ENCODE measurements around the gene HTRA1.

The HTRA1 gene

DNA sequence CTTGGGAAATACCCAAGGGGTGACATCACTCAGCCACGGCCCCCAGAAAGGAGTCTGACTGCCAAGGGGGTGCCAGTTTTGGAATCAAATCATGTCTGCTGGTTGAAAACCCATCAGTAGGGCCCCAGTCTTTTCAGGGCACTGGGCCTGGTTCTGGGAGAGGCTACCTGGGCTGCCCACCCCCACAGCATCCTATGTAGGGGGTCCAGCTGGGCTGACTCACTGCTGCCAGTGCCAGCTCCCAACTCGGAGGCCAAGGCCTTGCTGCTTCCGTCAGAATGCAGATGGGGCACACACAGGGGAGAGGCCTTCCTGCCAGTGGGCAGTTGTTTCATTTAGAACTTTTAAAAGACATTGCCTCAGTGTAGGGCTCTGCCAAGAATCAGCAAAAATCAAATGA lies 59.7 kb downstream of the HTRA1 start:
- DNase-seq: no peak

DNA sequence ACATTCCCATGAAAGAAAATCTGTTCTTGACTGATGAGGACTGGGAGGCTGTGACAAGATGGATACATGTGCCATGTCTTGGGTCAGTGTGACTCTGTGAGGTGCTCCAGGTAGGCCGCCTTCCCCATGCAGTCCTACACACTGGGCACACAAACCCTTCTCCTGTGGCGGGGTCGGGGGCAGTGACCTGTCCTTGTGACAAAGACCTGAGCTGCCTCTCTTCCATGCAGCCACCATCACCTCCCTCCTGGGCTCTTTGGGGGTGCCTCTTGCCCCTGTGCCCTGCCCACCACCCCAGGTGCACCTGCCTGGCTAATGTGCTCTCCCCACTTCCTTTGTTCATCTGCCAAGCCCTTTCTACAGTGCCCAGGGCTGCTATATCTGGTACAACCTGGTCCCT lies 63.5 kb downstream of the HTRA1 start:
- DNase-seq: no peak

DNA sequence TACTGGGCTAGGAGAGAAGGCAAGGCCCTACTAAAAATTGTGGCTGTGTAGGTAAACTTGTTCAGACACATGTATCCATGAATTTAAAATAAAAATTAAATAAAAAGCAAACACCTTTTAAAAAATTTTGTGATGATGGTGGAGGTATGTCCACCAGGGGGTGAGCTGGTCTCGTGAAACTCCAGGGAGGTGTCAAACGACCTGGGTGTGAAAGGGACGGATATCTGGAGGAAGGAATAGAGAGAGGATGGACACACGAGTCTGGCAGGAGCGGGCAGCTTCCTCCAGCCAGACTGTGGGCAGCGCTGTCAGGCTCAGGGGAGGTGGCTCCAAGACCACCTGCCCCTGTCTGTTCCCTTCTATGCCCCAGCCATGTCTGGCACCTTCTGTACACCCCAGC lies 64.4 kb downstream of the HTRA1 start:
- DNase-seq: no peak

DNA sequence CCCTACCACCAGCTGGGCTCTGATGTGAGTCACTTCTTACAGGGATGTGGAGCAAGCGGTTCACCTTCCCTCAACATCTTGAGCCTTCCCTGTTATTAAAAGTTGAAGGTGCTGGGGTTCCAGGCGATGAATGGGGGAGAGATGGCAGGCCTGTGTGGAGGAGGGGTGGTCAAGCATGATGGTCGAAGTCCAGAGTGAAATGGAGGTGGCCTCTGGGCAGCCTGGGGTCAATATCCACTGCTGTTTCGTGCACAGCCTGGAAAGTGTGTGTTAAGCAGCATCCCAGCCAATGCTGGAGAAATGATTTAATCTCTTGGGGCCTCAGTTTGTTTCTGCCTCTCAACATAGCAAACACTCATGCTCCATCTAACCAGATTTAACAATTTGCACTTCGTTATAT lies 65.5 kb downstream of the HTRA1 start:
- DNase-seq: no peak

DNA sequence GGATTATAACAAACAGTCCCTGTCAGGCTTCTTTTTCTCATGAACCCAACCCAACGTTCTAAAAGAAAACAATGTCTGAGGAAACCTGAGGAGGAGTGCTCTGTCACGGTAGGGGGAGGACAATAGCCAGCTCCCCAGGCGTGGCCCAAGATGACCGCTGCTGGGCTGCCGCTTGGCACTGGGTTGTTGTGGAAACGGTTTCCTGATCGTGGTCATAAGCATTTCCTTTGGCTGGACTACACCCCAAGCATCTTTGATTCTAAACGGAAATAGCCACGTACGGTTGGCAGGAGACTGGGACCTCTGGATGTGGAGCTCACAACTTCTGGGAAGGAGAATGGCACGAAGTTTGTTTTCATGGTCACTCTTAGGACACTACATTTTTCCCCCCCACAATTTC lies 68.8 kb downstream of the HTRA1 start:
- DNase-seq: no peak

DNA sequence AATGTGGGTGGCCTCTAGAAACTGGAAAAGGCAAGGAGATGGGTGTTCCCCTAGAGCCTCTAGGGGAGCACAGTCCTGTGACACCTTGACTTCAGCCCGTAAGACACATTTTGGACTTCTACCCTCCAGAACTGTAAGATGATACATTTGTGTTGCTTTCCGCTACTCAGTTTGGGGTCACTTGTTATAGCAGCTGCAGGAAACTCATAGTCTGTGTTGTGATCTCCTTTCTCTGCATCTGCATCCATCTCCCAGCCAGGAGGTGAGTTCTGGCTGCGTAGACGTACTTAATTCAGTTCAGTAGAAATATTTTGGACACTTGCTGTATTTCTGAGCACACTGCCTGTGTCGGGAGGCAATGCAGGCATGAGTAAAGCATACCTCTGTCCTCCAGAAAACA lies 69.9 kb downstream of the HTRA1 start:
- no peak for DNase-seq

DNA sequence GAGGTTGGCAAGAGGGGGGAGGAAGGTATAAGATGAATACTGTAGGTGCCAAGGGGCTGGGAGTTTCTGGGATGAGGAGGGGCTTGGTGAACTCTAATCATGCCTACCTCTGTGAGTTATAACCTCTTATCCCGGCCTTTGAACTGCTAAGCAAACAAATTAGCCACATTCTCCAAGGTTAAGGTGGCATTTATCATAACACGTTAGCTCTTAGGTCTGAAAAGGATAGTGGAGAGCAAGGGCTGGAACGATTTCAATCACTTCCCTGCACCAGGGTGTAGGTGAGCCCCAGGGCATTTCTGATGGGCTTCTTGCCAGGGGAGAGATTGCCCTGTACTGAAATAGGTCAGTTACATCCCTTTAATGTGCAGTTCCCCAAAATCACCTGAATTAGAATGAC lies 70.6 kb downstream of the HTRA1 start:
- no peak for DNase-seq

DNA sequence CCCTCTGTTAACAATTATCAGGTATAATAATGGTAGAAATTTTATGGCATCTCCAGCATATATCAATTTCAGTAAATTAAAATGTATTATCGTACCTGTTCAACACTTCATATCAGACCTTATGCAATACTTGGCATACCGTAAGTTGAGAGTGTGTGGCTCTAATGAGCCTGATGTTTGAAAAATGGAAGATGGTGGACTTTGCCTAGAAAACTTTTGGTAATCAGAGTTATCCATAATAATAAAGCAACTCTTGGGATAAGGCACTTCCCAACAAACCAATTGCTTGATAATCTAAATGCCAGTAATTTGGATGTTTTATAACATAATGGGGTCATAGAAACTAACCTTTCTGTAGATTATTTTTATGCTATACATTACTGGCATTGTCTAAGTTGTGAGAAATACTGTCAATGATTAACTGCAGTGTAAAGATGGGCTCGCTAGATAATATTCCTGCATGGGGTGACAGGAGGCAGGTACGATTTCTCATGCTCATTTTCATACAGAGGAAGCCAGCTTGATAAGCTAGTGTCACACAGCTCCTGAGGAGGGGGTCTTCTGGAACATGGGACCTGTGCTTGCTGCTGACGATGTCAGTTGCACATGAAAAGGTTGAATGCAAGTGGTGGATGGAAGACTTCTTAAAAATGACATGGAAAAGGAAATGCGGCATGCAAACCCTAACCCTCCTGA lies 71.4 kb downstream of the HTRA1 start:
- no peak for DNase-seq

DNA sequence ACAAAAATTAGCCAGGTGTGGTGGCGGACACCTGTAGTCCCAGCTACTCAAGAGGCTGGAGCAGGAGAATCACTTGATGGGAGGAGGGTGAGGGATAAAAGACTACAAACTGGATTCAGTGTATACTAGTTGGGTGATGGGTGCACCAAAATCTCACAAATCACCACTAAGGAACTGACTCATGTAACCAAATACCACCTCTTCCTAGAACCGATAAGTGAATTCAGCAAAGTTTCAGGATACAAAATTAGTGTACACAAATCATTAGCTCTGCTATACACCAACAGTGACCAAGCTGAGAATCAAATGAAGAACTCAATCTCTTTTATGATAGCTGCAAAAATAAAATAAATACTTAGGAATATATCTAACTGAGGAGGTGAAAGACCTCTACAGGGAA lies 76.2 kb downstream of the HTRA1 start:
- DNase-seq: no peak

DNA sequence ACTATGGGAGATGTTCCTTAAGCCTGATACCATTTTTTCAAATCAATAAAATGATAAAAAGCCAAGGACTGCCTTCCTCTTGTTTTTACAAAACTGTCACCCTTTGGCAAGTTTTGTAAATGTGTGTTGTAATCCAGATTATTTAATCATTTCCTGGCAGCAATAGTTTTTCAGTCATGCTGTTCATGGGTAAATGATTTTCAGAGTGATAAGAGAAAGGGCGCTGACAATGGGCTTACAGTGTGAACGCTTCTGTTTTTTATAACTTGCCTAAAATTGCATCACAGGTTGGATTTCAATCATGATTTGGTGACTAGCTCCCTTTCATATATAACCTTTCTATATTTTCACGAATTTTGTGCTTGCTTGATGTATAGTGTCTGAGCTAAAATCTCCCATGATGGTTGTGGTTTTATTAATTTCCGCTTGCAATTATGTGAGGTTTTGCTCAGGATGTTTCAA lies 80.2 kb downstream of the HTRA1 start:
- DNase-seq: no peak

DNA sequence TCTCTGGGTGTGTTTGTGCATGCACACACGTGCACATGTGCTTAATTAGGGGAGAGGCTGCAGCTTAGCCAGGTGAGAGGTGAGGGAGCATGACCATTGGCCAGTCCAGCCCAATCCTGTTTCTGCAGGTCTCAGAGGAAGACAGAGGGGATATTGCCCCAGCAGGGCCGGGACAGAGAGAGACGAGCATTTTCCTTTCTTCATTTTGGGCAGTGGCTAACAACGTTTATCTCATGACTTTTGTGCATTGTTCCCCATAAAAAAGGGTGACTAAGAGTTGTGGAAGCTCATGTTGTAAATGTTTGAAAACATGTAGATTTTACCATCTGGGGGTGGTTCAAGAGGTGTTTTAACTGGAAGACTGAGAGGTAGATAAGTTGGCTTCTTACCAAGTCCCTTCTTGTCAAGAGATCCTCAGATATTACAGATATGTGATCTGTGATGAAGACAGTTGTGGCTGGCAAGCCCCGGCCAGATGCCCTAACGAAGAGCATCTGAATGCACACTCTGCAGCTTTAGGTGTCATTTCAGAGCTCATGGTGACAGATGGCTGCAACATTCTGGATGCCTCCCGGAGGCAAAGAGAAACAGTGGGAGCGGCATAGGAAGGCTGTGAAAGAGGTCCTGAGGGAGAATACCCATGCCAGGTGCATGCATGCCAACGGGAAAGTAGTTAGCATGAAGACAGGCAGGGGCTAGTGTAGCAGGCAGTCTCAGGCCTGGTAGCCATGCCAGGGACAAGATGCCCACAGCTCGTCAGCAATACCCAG lies 82.5 kb downstream of the HTRA1 start:
- no peak for DNase-seq

DNA sequence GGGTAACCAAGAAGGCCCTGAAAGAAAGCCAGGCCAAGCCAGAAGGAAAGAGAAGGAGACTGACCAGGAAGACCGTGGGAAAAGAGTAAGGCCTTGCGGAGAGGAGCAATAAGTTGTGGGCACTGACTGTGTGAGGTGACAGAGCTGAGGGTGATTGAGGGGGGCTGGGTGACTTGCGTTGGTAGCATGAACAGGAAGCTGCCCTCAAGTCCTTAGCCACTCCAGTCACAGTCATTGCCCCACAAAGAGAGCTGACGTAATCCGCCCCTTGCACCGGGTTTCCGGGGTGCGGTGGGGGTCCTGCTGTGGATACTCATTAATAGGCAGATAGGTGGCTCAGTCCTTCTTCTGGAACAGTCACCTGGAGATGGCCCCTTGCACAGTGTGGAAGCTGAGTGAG lies 83.1 kb downstream of the HTRA1 start:
- DNase-seq: no peak

DNA sequence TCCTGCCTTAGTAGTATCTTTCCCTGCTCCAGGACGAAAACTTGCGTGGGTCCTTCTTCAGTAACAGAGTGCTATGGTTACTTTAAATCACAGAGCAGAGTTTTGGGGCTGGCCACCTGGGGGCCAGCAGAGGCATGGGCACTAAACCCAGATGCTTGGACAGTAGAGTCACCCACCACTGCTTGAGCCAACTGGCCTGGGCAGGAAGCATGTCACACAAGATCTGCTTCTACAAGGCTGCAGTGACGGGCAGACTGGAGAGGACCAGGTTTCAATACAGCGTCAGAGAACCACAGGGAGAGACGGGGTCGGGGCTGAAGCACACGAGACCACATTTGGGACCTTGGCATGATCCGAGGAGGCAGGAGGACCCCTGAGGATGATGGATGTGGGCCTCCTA lies 84.9 kb downstream of the HTRA1 start:
- DNase-seq: no peak

DNA sequence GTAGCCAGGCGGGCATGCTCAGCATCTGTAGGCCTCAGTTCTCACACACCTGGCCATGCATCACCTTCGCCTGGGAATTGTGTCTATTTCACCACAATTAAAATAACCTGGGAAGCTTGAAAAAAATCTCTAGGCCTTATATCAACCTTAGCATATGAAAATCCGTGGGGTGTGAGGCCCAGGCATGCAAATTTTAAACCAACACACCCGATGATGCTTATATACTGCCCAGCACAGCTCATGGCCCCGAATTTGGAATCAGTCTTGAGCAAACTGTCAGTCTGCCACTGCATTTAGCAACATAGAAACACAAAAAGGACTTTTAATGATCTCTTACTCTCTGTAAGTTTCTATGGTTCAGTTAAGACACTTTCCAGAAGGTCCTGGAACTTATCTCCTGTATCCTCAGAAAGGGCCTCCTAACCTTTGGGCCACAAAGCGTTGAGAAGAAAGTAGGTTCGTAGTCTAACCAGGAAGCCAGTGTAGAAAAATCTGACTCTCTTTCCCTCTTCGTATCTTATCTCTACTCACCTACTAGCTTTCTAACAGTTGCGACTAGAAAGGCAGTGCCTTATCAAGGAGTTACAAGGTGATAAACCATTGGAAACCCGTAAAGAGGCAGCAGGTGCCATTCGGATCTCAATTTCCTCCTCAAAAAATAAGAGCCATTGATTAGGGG lies 87.2 kb downstream of the HTRA1 start:
- no peak for DNase-seq

DNA sequence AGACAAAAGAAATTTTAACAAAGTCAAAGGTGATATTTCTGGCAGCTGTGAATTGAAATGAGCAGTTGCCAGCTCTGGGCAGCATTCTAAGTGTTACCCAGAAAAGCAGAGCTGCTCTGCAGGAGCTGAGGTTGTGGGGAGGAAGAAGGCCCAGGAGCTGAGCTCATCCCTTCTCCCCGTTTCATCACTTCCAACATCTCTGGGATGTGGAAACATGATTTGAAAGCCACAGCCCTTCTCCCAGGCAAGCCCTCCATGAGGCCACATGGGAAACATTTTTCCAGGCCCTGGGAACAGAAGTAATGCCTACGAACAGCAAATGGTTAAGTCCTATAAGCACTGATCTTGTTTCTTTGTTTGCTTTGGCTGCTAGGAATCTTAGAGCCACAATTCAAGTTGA lies 88.3 kb downstream of the HTRA1 start:
- DNase-seq: no peak

DNA sequence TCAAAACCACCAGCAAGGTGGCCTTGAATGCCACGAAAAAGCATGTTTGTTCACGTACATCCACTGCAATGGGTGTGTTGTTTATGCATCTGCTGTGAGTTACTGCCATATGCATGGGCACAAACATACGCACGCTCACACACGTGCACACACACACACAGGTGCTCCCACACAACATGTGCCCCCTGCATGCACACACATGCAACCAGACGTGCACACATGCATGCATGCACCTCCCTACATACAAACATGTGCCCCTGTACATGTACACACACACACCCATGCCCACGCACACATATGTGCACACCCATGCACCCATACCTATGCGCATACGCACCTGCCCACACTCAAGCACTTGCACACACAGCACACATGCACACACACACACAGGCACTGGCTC lies 89.1 kb downstream of the HTRA1 start:
- no peak for DNase-seq

DNA sequence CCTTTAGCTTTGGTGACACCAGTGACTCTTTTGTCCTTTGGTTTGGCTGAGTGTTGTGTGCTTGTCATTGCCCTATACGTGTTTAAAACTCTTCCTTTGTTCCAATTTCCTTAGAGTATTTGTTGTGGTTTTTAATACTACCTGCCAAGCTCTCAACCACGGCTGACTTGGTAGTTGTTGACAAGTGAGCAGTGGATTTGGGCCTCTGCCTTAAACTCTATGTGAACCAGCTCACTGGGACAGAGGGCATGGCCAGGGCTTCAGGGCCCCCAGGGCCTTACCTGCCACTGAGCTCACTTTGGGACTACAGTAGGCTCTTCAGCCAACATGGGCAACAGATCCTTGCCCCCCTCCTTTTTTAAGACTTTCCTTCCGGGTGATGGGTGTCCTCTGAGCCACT lies 89.6 kb downstream of the HTRA1 start:
- no peak for DNase-seq

DNA sequence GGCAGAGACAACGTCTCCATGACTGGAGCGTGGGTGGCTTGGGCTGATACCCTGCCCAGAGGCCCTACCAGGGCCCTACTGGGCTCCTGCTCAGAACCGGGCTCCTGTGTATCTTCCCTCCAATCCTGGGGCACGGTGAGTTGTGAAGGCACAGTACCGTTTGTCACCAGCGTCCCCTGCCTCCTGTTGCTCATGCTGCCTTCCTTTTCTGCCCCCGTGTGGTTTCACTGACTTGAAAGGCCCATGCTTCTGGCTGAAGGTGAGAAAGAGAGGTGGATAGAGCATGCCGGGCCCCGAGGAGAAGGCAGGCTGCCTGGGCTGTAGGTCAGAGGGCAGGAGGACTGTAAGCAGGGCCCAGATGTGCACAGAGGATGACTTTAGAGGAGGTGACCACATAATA lies 90.1 kb downstream of the HTRA1 start:
- no peak for DNase-seq

DNA sequence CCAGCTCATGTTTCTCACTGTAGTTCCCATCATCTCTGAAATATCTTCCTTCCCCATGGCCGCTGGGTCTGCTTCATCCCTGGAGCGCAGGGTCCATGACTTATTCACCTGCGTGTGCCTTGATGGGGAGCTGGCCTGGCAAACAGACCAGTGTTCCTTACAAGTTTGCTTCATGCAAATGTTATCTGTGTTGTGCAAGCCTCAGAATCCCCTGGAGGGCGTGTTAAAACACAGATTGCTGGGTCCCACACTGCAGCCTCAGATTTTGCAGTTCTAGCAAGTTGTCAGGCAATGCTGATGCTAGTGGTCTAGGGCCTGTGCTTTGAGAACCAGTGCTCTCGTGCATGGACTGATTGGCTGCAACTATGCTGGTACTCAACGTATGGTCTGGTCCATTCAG lies 92.0 kb downstream of the HTRA1 start:
- no peak for DNase-seq

DNA sequence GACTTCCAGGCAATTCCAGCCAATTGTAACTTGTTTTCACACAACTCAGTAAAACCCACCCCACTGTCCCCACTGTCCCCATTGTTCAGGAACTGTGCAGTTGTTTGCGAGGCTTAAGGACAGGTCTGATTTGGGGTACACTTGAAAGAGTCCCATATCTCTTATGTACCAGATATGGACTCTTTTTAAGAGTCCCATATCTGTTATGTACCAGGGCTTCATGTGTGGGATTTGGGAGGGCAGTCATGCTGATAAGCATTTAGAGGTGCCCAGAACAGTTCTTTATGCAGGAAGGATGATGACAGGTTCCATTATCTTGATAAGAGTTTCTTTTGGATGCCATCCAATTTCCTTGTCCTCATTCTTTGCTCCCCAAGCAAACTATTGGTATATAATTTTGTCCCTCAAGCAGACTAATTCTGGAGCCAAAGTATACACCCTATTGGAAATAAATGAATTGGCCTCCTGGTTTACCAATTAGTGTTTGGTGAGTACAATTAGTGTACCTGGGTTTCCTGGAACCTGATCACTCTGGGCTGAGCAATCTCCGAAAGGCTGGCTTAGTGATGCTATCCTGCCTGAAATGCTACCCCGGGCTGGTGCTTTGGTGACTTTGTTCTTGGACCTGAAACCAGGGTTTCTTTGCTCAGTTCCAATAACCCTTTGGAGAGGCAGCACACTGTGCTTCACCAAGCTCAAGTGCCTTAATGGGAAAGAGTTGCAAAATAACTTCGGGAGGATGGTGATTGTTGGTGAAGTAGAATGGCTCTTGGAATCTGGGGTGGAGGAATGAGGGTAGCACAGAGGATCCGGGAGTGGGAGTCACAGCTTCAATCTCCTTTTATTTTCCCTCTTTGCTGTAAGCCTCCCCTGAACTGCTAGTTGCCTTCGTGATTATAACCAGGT lies 93.0 kb downstream of the HTRA1 start:
- DNase-seq: no peak

DNA sequence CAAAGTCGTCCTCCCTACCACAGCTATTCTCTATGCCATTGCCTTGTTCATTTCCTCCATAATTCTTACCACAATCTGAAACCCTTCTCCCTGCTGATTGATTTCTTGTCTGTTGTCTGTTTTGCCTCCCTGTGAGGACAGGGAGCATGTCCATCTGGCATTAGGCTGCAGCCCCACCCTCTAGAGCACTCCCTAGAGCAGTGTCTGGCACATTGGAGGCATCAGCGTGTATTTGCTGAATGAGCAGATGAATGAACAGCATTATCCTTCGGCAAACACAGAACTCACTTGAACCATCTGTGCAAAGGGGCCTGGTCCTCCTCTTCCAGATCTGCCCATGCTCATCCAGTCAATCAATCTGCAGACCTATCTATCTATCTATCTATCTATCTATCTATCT lies 94.1 kb downstream of the HTRA1 start:
- DNase-seq: no peak

DNA sequence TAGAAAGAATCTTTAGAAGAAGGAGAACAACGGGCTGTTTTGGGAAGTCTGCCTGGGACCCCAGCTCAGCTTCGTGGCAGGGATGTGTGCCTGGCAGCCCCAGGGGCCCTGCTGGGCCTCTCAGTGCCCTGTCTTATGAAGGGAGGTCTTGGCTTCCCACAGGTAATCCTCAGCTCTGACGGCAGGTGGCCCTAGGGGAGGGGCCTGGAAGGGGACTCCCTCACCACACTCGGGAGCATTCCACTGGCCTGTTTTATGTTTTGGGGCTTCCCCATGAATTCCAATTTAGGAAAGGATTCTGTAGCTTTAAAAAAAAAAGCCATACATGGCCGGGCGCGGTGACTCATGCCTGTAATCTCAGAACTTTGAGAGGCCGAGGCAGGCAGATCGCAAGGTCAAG lies 96.2 kb downstream of the HTRA1 start:
- no peak for DNase-seq

DNA sequence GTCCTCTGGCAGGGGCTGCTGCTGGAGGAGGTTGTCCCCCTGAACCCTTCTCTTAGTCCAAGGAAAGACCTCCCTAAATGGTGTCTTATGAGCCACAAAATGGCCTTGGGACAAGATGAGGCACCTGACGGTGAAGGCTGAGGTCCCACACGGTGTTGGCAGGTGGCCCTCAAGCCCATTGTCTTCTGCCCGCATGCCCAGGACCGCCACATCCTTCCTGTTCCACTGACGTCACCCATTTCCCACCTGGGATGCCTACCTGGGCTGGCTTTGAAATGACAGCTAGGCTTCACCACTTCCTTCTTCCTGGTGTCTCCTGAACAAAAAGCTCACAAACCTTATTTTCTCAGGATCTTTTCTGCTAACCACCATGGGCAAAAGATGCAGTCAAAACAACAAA lies 97.1 kb downstream of the HTRA1 start:
- no peak for DNase-seq
